PC-3 (cell line): ENCODE measurements around the gene TGIF2. TPM values are rescaled to one million over a fixed set of nuclear protein-coding genes. Genes with fewer than 3 reads are reported as not detected.

Experiments used
- ATAC-seq: fragments of 200-7000 bp; cut with Tn5 transposase; 2 replicates; pipeline ENCODE4 v1.9.1; 2020; ENCODE audit warnings: mild to moderate bottlenecking, moderate library complexity
- BruUV-seq: library from RNA; stranded (reverse); fragments of 400-500 nt; replicated peaks from 2 replicates; lab custom pipeline; 2021; lab: Mats Ljungman, UMichigan
- CTCF ChIA-PET: fragments of 300-600 bp; sonication (Branson Sonifier 250); formaldehyde crosslinking; loops from one replicate; lab custom pipeline; 2022; ENCODE audit warnings: antibody characterized with exemption; lab: Charles Lee
- POLR2A ChIA-PET: fragments of 300-600 bp; sonication (Branson Sonifier 250); formaldehyde crosslinking; loops from one replicate; lab custom pipeline; 2022; ENCODE audit warnings: antibody characterized with exemption; ENCODE audit not compliant: unreplicated experiment; lab: Charles Lee
- DNase-seq: peaks from one replicate; pipeline ENCODE4 v3.0.0-alpha.2; 2015
- H2AFZ ChIP-seq: fragments of 300-600 bp; sonication (generic); 2 replicates; pipeline ENCODE4 v1.6.0; 2016; ENCODE audit warnings: antibody characterized with exemption, low read length
- H3F3A ChIP-seq: fragments of 300-600 bp; sonication (generic); one replicate; pipeline ENCODE4 v1.6.0; 2017; ENCODE audit warnings: antibody characterized with exemption, low read length, control low read depth, mild to moderate bottlenecking; ENCODE audit not compliant: unreplicated experiment
- H3K27ac ChIP-seq: fragments of 300-600 bp; sonication (generic); 2 replicates; pipeline ENCODE4 v1.5.1; 2016; ENCODE audit warnings: mild to moderate bottlenecking, low read length
- H3K27me3 ChIP-seq: fragments of 300-600 bp; sonication (generic); 2 replicates; pipeline ENCODE4 v1.6.1; 2016; ENCODE audit warnings: low read length, mixed read lengths
- H3K36me3 ChIP-seq: fragments of 300-600 bp; sonication (generic); 2 replicates; pipeline ENCODE4 v1.6.1; 2016; ENCODE audit warnings: low read depth, mixed run types, low read length, mixed read lengths
- H3K4me1 ChIP-seq: fragments of 300-600 bp; sonication (generic); 2 replicates; pipeline ENCODE4 v1.5.1; 2016; ENCODE audit warnings: low read length; ENCODE audit not compliant: insufficient read depth
- H3K4me2 ChIP-seq: fragments of 300-600 bp; sonication (generic); 2 replicates; pipeline ENCODE4 v1.6.0; 2016; ENCODE audit warnings: low read length
- H3K4me3 ChIP-seq: fragments of 300-600 bp; sonication (generic); 2 replicates; pipeline ENCODE4 v1.5.1; 2016; ENCODE audit warnings: mild to moderate bottlenecking, low read length, mixed read lengths
- H3K79me2 ChIP-seq: fragments of 300-600 bp; sonication (generic); 2 replicates; pipeline ENCODE4 v1.6.1; 2017; ENCODE audit warnings: low read length, mixed read lengths
- H3K9ac ChIP-seq: fragments of 300-600 bp; sonication (generic); 2 replicates; pipeline ENCODE4 v1.6.0; 2016; ENCODE audit warnings: mild to moderate bottlenecking, low read length
- H3K9me2 ChIP-seq: fragments of 300-600 bp; sonication (generic); replicated peaks from 2 replicates; pipeline ENCODE4 v1.6.1; 2016; ENCODE audit warnings: mixed run types, low read length, mixed read lengths
- H3K9me3 ChIP-seq: fragments of 300-600 bp; sonication (generic); 2 replicates; pipeline ENCODE4 v1.6.1; 2016; ENCODE audit warnings: low read length, mixed read lengths
- H4K20me1 ChIP-seq: fragments of 300-600 bp; sonication (generic); 2 replicates; pipeline ENCODE4 v1.6.1; 2016; ENCODE audit warnings: low read length, mixed read lengths
- EZH2 ChIP-seq: fragments of 300-600 bp; sonication (generic); IDR thresholded peaks from one replicate; pipeline ENCODE4 v1.6.1; 2017; ENCODE audit warnings: antibody characterized with exemption, mild to moderate bottlenecking, low read length; ENCODE audit not compliant: unreplicated experiment
- EZH2phosphoT487 ChIP-seq: fragments of 300-600 bp; sonication (generic); IDR thresholded peaks from 2 replicates; pipeline ENCODE4 v1.6.1; 2018; ENCODE audit warnings: mild to moderate bottlenecking, antibody characterized with exemption, low read length, borderline replicate concordance
- intact Hi-C: fragments of 100-400 bp; cut with micrococcal nuclease; formaldehyde crosslinking; loops from 2 replicates; pipeline ENCODE4 v1.9.0; 2023
- total RNA-seq: library from RNA; depleted of rRNA; stranded (reverse); fragments of >200 nt; gene quantifications from 2 replicates; pipeline ENCODE4 v1.2.3, GENCODE V29; 2014; rRNA removed
- TF ChIP-seq, protein P1 (sequence below): fragments of 300-600 bp; sonication (generic); conservative IDR thresholded peaks from 2 replicates; pipeline ENCODE4 v1.5.1; 2017; ENCODE audit warnings: antibody characterized with exemption, low read depth, mild to moderate bottlenecking, low read length

The TGIF2 gene
- total RNA-seq, 1 experiment from 2014 or later, result 15.2 TPM

GRCh38 chr20:36642136-36642535 is 68.7 kb downstream of the TGIF2 start:
- H4K20me1 ChIP-seq, result no peaks in the 10 kb centered on the region
- no peak overlapping the region for H3K4me2 ChIP-seq
- no peaks in the 10 kb centered on the region for H3K79me2 ChIP-seq
- H3K9me3 ChIP-seq, result no peaks in the 10 kb centered on the region
- BruUV-seq, result no TSS peak
- peak overlapping the region; percentile 64 for H3K27ac ChIP-seq
- DNase-seq, result no peak
- H3F3A ChIP-seq, result no peaks in the 10 kb centered on the region
- ChIA-PET CTCF (interaction anchor here (0.6 kb wide), 1 partner anchor 91 kb away, joined by 11 read pairs; no protein-coding TSS in a partner anchor), POLR2A (no interaction called here)
- H3K4me1 ChIP-seq, result peaks cover 12% of the 10 kb centered on the region
- no peak for TF ChIP-seq EZH2
- TF ChIP-seq, protein P1, sequence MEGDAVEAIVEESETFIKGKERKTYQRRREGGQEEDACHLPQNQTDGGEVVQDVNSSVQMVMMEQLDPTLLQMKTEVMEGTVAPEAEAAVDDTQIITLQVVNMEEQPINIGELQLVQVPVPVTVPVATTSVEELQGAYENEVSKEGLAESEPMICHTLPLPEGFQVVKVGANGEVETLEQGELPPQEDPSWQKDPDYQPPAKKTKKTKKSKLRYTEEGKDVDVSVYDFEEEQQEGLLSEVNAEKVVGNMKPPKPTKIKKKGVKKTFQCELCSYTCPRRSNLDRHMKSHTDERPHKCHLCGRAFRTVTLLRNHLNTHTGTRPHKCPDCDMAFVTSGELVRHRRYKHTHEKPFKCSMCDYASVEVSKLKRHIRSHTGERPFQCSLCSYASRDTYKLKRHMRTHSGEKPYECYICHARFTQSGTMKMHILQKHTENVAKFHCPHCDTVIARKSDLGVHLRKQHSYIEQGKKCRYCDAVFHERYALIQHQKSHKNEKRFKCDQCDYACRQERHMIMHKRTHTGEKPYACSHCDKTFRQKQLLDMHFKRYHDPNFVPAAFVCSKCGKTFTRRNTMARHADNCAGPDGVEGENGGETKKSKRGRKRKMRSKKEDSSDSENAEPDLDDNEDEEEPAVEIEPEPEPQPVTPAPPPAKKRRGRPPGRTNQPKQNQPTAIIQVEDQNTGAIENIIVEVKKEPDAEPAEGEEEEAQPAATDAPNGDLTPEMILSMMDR, result no peak
- no peak for TF ChIP-seq EZH2phosphoT487
- H3K9ac ChIP-seq, result no peak overlapping the region
- H3K9me2 ChIP-seq, result no peaks in the 10 kb centered on the region
- ATAC-seq, result no peak
- no peak overlapping the region for H2AFZ ChIP-seq
- no peak overlapping the region for H3K4me3 ChIP-seq
- H3K27me3 ChIP-seq, result no peaks in the 10 kb centered on the region
- no peaks in the 10 kb centered on the region for H3K36me3 ChIP-seq
- intact Hi-C loops, result no loop called here

Other genes with a start within 250 kb of the TGIF2 start
- 10.8 and 12.0 TPM in 2 replicates for gene MYL9, start 32.1 kb upstream of the TGIF2 start, total RNA-seq
- 217 and 255 TPM in 2 replicates for gene RAB5IF, start 32.2 kb downstream of the TGIF2 start, total RNA-seq
- 0.23 and 0.51 TPM in 2 replicates for gene SLA2, start 72.6 kb downstream of the TGIF2 start, total RNA-seq
- gene NDRG3, start 172.5 kb downstream of the TGIF2 start, total RNA-seq, result 27.0 and 30.1 TPM in 2 replicates
- 36.3 and 39.8 TPM in 2 replicates for gene DSN1, start 200.2 kb downstream of the TGIF2 start, total RNA-seq